ENCODE results near the gene NOC2L. TPM values are rescaled to one million over a fixed set of nuclear protein-coding genes. Genes with fewer than 3 reads are reported as not detected.

Gene NOC2L
- polyA plus RNA-seq, 1 donor (not counting 4 experiments of a cell fraction or from before 2014, with no cell fraction given): 51.8 TPM

- Histone ChIP-seq H4K20me1 (ENCODE audit: control insufficient read depth, extremely low read depth, insufficient read depth, low read length) (peaks cover 5% of the 10 kb centered on the region), H3K4me2 (ENCODE audit: control insufficient read depth, extremely low read depth, insufficient read depth, low read depth, low read length) (peak overlapping the region; percentile 82), H3K9me1 (ENCODE audit: control insufficient read depth, extremely low read depth, insufficient read depth, low read length) (no peaks in the 10 kb centered on the region), H3K9ac (ENCODE audit: control insufficient read depth, extremely low read depth, insufficient read depth, low read length) (peak overlapping the region; percentile 91), H3K4me1 (ENCODE audit: control insufficient read depth, extremely low read depth, insufficient read depth, low read length) (peaks cover 17% of the 10 kb centered on the region), H3K27me3 (ENCODE audit: control insufficient read depth, extremely low read depth, insufficient read depth, low read length) (peaks cover 28% of the 10 kb centered on the region), H3K9me3 (ENCODE audit: control insufficient read depth, low read depth, low read length) (no peaks in the 10 kb centered on the region), H3K79me2 (ENCODE audit: control insufficient read depth, insufficient read depth, low read length) (no peaks in the 10 kb centered on the region), H3K36me3 (ENCODE audit: control insufficient read depth in 2 of 2, extremely low read depth in 1 of 2, insufficient read depth in 2 of 2, low read length in 2 of 2) (no peaks in the 10 kb centered on the region), H3K4me3 (ENCODE audit: control insufficient read depth in 2 of 3, extremely low read depth in 1 of 3, insufficient read depth in 2 of 3, low read depth in 1 of 3, low read length in 3 of 3) (peak overlapping the region; percentile 64 to 67 (median 66)), H2AFZ (ENCODE audit: control insufficient read depth, low read length) (no peak overlapping the region), H3K27ac (ENCODE audit: control insufficient read depth, insufficient read depth, low read length) (no peak overlapping the region)
- no peak for FAIRE-seq
- DNase-seq (ENCODE audit: low read depth, low spot score): no peak
- dilution Hi-C loops (cut with MboI; ENCODE audit: extremely low pct_ligation_motif_present, low sequenced_read_pairs): no loop called here
- TF ChIP-seq, protein P1, sequence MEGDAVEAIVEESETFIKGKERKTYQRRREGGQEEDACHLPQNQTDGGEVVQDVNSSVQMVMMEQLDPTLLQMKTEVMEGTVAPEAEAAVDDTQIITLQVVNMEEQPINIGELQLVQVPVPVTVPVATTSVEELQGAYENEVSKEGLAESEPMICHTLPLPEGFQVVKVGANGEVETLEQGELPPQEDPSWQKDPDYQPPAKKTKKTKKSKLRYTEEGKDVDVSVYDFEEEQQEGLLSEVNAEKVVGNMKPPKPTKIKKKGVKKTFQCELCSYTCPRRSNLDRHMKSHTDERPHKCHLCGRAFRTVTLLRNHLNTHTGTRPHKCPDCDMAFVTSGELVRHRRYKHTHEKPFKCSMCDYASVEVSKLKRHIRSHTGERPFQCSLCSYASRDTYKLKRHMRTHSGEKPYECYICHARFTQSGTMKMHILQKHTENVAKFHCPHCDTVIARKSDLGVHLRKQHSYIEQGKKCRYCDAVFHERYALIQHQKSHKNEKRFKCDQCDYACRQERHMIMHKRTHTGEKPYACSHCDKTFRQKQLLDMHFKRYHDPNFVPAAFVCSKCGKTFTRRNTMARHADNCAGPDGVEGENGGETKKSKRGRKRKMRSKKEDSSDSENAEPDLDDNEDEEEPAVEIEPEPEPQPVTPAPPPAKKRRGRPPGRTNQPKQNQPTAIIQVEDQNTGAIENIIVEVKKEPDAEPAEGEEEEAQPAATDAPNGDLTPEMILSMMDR (optimal IDR thresholded peaks at IDR 0.05 in 1 of 3, IDR thresholded peaks at IDR 0.05 in 1 of 3, conservative IDR thresholded peaks at IDR 0.05 in 1 of 3; ENCODE audit: extremely low read depth in 1 of 3, insufficient read depth in 2 of 3, low read length in 3 of 3): no peak
- TF ChIP-seq EZH2 (IDR thresholded peaks at IDR 0.05; ENCODE audit: low read length): no peak
These were observed 39.6 kb upstream of the NOC2L start for GRCh38 chr1:998745-998994.

DNA sequence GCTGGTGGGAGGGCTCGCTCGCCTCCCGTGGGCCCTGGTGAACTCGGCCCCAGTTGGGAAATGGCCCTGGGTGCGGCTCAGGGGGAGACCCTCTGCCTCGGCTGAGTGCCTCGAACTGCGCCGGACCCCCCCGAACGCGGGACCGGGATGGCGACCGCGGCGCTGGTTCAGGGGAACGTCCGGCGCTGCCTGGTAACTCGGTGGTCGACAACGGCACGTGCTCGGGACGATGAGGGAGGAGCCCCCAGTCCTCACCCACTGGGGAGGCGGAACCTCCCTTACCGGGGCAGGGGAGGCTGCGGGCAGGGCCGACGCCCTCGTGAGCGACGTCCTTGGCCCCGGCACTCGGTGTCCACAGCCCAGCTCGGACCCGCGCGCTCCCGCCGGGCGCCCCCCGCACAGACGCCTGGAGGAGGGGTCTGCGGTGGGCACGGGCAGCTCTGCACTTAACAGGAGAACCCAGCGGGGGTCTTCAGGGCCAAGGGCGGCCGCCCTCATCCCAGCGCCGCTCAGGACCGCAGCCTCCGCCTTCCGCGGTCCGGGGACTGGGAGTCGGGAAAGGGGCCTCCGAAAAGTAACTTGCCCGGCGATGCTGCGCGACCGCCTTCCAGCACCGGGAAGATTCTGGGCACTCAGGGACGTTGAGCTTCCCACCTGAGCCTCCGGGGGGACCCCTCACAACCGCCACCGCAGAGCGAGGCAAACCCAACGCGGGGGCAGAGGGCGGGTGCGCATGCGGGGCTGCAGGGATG lies 39.1 kb upstream of the NOC2L start:
- TF ChIP-seq, protein P1 (optimal IDR thresholded peaks at IDR 0.05 in 1 of 3, IDR thresholded peaks at IDR 0.05 in 1 of 3, conservative IDR thresholded peaks at IDR 0.05 in 1 of 3; ENCODE audit: extremely low read depth in 1 of 3, insufficient read depth in 2 of 3, low read length in 3 of 3): no peak
- peak; percentile 93 for TF ChIP-seq EZH2 (IDR thresholded peaks at IDR 0.05; ENCODE audit: low read length)
- no peak for FAIRE-seq

More for the DNA sequence above, 39.1 kb upstream of the NOC2L start:
- H3K9me3 ChIP-seq (ENCODE audit: control insufficient read depth, low read depth, low read length): no peaks in the 10 kb centered on the region
- peak overlapping the region in 2 of 3 experiments; percentile 13 to 66 for H3K4me3 ChIP-seq (ENCODE audit: control insufficient read depth in 2 of 3, extremely low read depth in 1 of 3, insufficient read depth in 2 of 3, low read depth in 1 of 3, low read length in 3 of 3)
- peaks cover 12% of the 10 kb centered on the region for H3K4me1 ChIP-seq (ENCODE audit: control insufficient read depth, extremely low read depth, insufficient read depth, low read length)
- peaks cover 28% of the 10 kb centered on the region for H3K27me3 ChIP-seq (ENCODE audit: control insufficient read depth, extremely low read depth, insufficient read depth, low read length)
- dilution Hi-C loops (cut with MboI; ENCODE audit: extremely low pct_ligation_motif_present, low sequenced_read_pairs): no loop called here
- H3K27ac ChIP-seq (ENCODE audit: control insufficient read depth, insufficient read depth, low read length): no peak overlapping the region
- H3K9me1 ChIP-seq (ENCODE audit: control insufficient read depth, extremely low read depth, insufficient read depth, low read length): no peaks in the 10 kb centered on the region
- peak overlapping the region; percentile 32 for H3K4me2 ChIP-seq (ENCODE audit: control insufficient read depth, extremely low read depth, insufficient read depth, low read depth, low read length)
- H2AFZ ChIP-seq (ENCODE audit: control insufficient read depth, low read length): no peak overlapping the region
- peaks cover 5% of the 10 kb centered on the region for H4K20me1 ChIP-seq (ENCODE audit: control insufficient read depth, extremely low read depth, insufficient read depth, low read length)
- H3K36me3 ChIP-seq (ENCODE audit: control insufficient read depth in 2 of 2, extremely low read depth in 1 of 2, insufficient read depth in 2 of 2, low read length in 2 of 2): no peaks in the 10 kb centered on the region
- H3K79me2 ChIP-seq (ENCODE audit: control insufficient read depth, insufficient read depth, low read length): no peaks in the 10 kb centered on the region
- H3K9ac ChIP-seq (ENCODE audit: control insufficient read depth, extremely low read depth, insufficient read depth, low read length): peak overlapping the region; percentile 33
- DNase-seq (ENCODE audit: low read depth, low spot score): no peak

Measured in keratinocyte (primary cell).